HG03175 (cell line): ENCODE measurements around the gene HJV.

Experiments
- ATAC-seq: cut with Tn5 transposase; IDR thresholded peaks from one replicate; pipeline ENCODE4 v1.9.1; 2021; ENCODE audit warnings: mild to moderate bottlenecking, moderate library complexity; ENCODE audit not compliant: unreplicated experiment

HJV gene

DNA sequence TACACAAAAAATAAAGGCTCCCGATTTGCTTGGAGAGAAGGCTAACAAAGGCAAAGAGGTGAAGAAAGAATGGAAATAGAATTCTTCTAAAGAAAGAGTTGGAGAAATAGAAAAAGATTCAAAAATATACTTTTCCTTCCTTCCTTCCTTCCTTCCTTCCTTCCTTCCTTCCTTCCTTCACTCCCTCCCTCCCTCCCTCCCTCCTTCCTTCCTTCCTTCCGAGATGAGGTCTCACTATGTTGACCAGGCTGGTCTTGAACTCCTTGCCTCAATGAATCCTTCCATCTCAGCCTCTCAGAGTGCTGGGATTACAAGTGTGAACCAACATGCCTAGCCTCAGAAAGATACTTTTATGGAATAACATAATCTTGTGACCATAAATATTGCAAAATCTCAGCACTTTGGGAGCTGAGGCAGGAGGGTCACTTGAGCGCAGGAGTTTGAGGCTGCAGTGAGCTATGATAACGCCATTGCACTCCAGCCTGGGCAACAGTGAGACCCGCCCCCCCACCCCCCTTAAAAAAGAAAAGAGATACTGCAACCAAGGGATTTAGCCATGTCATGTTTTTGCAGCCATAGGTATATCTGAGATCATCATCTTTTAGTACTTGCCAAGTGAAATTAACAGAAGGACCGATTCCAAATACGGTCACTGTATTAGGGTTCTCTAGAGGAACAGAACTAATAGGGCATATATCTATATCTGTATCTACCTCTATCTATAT is 1.0 kb upstream of the HJV start:
- no peak for ATAC-seq

DNA sequence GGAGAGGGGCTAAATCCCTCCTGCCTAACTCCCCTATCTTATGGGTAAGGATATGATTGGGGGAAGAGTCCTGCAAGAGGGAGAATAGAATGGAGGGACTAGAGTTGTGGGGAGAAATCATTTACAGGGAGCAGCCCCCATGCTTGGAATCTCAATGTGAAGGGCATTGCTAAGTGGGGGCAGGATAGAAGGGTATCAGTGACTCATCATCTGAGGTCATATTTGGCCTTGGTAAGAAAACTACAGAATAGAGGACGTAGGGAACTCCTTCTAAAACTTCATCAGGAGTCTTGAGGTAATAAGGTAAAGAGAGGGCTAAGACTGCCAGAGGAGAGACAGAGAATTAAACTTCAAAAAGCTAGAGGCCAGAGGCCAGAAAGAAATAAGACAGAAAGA is 487 bp downstream of the HJV start:
- ATAC-seq: no peak

DNA sequence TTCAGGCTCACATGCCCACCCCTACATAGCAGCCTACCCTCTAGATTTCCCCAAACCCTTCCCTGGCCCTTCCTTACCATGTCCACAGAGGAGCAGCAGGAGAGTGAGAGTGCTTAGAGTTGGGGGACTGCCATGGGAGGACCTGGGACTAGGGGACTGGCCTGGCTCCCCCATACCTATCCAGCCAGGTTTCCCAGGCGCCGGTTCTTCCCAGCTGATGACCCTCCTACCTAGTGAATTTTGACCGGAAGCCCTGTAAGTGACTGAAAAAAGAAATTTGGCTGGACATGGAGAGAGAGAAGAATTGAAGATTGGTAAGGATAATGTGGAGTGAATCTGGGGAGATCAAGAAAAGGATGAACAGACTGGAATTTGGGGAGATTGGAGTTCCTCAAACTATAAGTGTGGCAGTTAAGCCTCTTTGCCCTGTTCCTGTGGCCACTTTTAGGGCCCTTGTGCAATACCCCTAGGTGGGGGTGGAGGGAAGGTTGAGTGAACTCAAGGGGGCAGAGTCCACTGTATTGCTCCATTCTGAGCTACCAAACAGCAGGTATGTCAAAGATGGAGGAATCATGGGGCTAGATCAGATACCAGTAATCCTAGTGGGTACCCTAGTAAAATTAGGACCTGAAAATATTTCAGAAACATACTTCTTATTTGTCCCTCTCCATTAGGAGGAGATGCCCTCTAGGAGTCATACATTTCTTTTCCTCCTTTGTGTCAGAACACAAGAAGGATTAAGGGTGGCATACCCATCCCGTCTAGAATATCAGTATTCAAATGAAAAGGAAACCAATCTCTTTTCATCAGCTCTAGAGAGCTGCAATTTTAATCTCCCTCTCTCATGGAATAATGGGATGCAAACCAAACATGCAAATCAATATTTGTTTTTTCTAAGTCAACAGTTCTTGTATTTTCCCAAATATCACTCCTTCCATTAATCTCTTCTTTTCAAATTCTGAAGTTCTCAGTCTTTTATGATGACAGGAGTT is 1.2 kb downstream of the HJV start:
- no peak for ATAC-seq

- ATAC-seq: no peak
These were observed 2.1 kb downstream of the HJV start for GRCh38 chr1:146019231-146020057.

- no peak for ATAC-seq
These were observed 4.6 kb downstream of the HJV start for GRCh38 chr1:146016891-146017290.

- no peak for ATAC-seq
These were observed 8.0 kb downstream of the HJV start for GRCh38 chr1:146013559-146013922.

GRCh38 chr1:146012703-146013558 is 8.6 kb downstream of the HJV start:
- ATAC-seq: no peak

- no peak for ATAC-seq
These were observed 11.3 kb downstream of the HJV start for GRCh38 chr1:146010126-146010738.

GRCh38 chr1:146007489-146008133 is 13.9 kb downstream of the HJV start:
- ATAC-seq: no peak

GRCh38 chr1:146001709-146002108 is 19.8 kb downstream of the HJV start:
- ATAC-seq: no peak

GRCh38 chr1:145999321-146000024 is 22.1 kb downstream of the HJV start:
- no peak for ATAC-seq

DNA sequence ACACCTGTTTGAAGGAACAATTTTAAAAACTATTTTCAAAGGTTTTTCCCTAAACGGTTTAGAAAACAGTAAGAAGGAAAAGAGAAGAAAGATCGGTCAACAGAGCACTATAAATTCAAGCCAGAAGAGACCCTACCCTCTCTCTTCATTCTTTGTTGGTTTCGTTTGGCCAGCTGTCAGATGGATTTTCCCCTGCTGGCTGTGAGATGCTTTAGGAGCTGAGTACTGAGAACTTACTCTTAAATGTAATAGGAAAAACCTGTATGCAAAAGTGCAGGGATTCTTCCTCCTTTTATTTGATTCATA is 23.9 kb downstream of the HJV start:
- no peak for ATAC-seq

DNA sequence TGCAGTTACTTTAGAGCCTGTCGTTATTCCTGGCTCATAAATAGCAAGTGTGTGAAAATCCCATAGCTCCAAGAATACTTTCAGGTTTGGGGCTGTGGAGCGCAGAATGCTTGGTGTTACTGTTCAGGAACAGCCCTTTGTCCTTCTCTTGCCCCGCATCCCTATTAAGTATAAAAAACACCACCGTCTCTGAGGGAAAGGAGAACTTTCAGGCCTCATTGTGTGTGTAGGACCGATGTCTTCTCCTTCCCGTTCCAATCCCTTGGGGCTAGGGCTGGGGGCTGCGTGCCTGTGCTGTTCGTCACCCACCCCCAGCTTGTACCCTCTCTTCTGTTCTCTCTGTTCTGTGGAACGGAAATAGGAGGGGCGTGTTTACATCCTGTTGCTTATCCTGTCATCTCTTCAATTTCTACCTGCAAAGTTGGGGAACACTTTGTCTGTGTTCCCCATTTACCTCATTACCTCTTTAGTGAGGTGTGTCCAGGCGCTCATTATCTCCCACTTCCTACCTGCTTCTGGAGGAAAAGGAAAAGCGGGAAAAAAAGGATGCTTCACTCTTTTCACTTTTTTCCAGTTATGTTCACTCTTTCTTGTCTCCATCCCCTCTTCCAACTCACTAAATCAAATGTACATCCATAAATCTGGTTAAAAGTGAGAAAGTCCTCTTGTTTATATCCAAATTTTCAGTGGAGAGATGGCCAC is 24.4 kb downstream of the HJV start:
- ATAC-seq: no peak

DNA sequence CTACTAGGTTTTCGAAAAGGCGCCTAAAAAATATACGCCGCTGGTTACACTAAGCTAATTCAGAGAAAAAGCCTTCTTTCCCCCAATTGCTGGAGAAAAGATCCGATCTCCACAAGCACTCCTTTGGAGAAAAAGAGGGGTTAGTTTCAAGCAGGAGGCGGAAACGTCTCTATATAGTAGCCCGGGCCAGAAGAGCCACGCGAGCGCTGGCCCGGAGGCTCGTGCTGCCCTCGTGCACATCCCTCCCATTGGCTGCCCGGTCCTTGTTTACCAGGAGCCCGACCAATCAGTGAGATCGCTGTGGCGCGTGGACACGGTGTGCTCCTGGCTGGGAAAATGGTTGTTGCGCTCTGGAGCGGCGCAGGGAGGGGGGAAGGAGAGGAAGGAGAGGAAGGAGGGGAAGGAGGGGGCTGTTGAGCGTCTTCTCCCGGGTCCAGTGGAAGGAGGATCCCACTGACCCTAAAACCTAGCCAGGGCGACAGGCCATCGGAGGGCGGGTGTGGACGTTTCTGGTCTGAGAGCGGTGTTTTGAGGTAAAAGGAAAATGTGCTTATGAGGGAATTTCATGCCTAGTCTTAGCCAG is 25.0 kb downstream of the HJV start, which contains the start of gene TXNIP:
TSS of gene TXNIP (minus strand) at position 147 of the 583 bp plus-strand sequence. CDS start 313 bp downstream, outside the sequence.
- peak; percentile 92 for ATAC-seq

DNA sequence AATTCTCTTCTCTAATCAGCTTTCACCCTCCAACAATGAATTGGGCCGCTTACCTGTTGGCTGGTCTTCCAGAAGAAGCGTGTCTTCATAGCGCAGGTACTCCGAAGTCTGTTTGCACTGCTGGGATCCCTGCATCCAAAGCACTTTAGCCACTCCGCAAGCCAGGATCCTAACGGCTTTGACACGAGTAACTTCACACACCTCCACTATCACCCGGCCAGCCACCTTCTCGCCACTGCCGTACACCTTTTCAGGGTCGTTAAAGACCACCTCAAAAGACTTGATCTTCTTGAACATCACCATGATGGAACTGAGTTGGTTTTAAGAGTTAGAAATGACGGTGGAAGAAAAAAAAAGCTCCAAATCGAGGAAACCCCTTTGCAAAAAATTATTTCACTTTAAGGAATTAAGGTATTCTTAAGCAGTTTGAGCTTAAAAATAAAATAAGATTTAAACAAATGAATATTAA is 25.5 kb downstream of the HJV start:
- no peak for ATAC-seq

GRCh38 chr1:145995148-145995881 is 26.2 kb downstream of the HJV start:
- no peak for ATAC-seq
